Pancreas (tissue), 10 donors: ENCODE results near the gene HSF5. TPM values are rescaled to one million over a fixed set of nuclear protein-coding genes. Genes with fewer than 3 reads are reported as not detected.
A peak's percentile ranks its signal among the peaks of the same experiment; 100 is the strongest.

Experiments
- ATAC-seq, 4 donors: fragments of 200-7000 bp; cut with Tn5 transposase; one replicate each; pipeline versions ENCODE4 v1.8.0 to v1.9.1; 2020; ENCODE audit warnings: mild to moderate bottlenecking in 4 of 4, moderate library complexity in 4 of 4
- DNase-seq, 6 donors: peaks; one replicate each; pipeline ENCODE4 v3.0.0-alpha.2; 2020
- FAIRE-seq: peaks from 2 replicates; lab custom pipeline; 2012; peaks lifted over from hg19 to GRCh38; lab: Jason Lieb, UNC
- H3K27ac ChIP-seq, 4 donors: fragments of 200-600 bp; sonication (generic); 1 replicate in 3 of 4; 2 replicates in 1 of 4; pipeline versions ENCODE4 v1.5.0 to v1.8.0; 2020
- H3K27me3 ChIP-seq, 4 donors: fragments of 200-600 bp; one replicate each; pipeline ENCODE4 v1.8.0; 2021
- H3K36me3 ChIP-seq, 3 donors: fragments of 200-600 bp; sonication (generic) in 1 of 3; one replicate each; pipeline versions ENCODE4 v1.5.0 to v1.8.0; 2020 to 2021
- H3K4me1 ChIP-seq, 3 donors: fragments of 200-600 bp; one replicate each; pipeline ENCODE4 v1.8.0; 2021
- H3K4me3 ChIP-seq, 4 donors: fragments of 200-600 bp; sonication (generic) in 2 of 4; one replicate each; pipeline versions ENCODE4 v1.5.0 to v1.8.0; 2020 to 2021
- H3K9me3 ChIP-seq, 4 donors: fragments of 200-600 bp; one replicate each; pipeline ENCODE4 v1.8.0; 2021
- CTCF ChIP-seq, 4 donors: fragments of 200-600 bp; sonication (generic) in 3 of 4; IDR thresholded peaks; one replicate each; pipeline versions ENCODE4 v1.5.0 to v1.8.0; 2021; ENCODE audit warnings: antibody characterized with exemption in 4 of 4
- WGBS, 2 donors: extraction: QIAGEN DNeasy Blood & Tissue Kit; methylation state at CpG; one replicate each; pipeline ENCODE4 v1.1.7; 2013; 5-methylcytosine and 5-hydroxymethylcytosine counted together
- intact Hi-C, 3 donors: fragments of 100-400 bp; cut with DNase I; formaldehyde crosslinking; loops; one replicate each; pipeline versions ENCODE4 v1.11.1 to v1.14.2; 2022
- polyA plus RNA-seq, 2 donors: library from polyadenylated mRNA; stranded (reverse); fragments of 200-250 nt; gene quantifications; one replicate each; pipeline ENCODE4 v1.2.3, GENCODE V29; 2013
- total RNA-seq, 6 donors: library from RNA; stranded (reverse); fragmentation: NEBNext Ultra II Directional in 4 of 6; extraction: Animal tissue kit (Norgen Biotek cat#: 25700) in 4 of 6; gene quantifications; one replicate each; pipeline versions ENCODE4 v1.2.1 to v1.2.4, GENCODE V29; 2021 to 2023
- donor health status: healthy with polysubstance abuse.
- donor health status: DM: no; HTN: no; CAD: no; lungs with moderate emphysema.
- donor health status: DM: no; HTN: no; CAD: no.
- donor health status: control.
- donor health status: control.
- donor health status: Bipolar disorder and iron deficiency.
- donor health status: DM: yes; HTN: yes; CAD: no.
- donor health status: DM: no; HTN: no; CAD: no.
- donor health status: DM: no; HTN: no; CAD: no.
- donor health status: DM: yes; HTN: yes; CAD: no.

HSF5 gene
- total and polyA plus RNA-seq, 8 donors: 0.04 TPM; not detected in 7

GRCh38 chr17:58517378-58517927 is 29.2 kb upstream of the HSF5 start:
- no peak for TF ChIP-seq CTCF (IDR thresholded peaks at IDR 0.05)
- Histone ChIP-seq H3K4me1 (peaks cover 0 to 16% (median 16%) of the 10 kb centered on the region in 3 donors), H3K4me3 (peak overlapping the region; percentile 47 to 76 (median 62)), H3K27me3 (no peaks in the 10 kb centered on the region), H3K9me3 (no peaks in the 10 kb centered on the region), H3K36me3 (no peaks in the 10 kb centered on the region), H3K27ac (peak overlapping the region; percentile 93 to 100 (median 96))
- intact Hi-C loops: no loop called here
- WGBS, 2 donors: 0% methylated on average over 19 to 27 of the region's 27 CpGs
- FAIRE-seq (no peak), ATAC-seq (peak; percentile 45 to 64 (median 62)), DNase-seq (peak in 1 of 6 donors; percentile 90)

- H3K4me1 ChIP-seq: peaks cover 0 to 16% (median 16%) of the 10 kb centered on the region in 3 donors
- ATAC-seq (no peak), DNase-seq (no peak), FAIRE-seq (no peak)
- H3K27ac ChIP-seq: peak overlapping the region; percentile 93 to 100 (median 96)
- no peaks in the 10 kb centered on the region for H3K27me3 ChIP-seq
- WGBS, 2 donors: 25 to 26% methylated on average over 2 of the region's 2 CpGs
- TF ChIP-seq CTCF (IDR thresholded peaks at IDR 0.05): no peak
- intact Hi-C loops: no loop called here
- peak overlapping the region; percentile 47 to 76 (median 62) for H3K4me3 ChIP-seq
- no peaks in the 10 kb centered on the region for H3K9me3 ChIP-seq
- no peaks in the 10 kb centered on the region for H3K36me3 ChIP-seq
Measured at GRCh38 chr17:58516644-58517377, 28.6 kb upstream of the HSF5 start.

DNA sequence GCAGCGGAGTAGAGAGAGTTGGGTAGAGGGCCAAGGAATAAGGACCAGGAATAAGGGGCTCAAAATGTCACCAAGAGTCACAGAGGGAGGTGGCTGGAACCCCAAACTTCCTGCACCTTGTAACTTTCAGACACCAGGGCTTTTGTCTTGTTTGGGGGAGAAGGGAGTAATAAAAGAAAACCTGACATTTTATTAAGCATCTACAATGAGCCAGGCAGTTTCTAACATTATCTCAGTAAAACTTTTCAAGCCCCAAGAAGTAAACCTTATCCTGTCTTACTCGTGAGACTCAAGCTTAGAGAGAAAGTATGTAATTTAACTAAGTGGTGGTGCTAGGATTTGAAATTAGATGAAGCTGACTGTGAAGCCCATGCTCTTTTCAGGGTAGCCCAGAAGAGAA is 27.1 kb upstream of the HSF5 start:
- no peak overlapping the region for H3K4me3 ChIP-seq
- H3K4me1 ChIP-seq: peaks cover 0 to 16% (median 16%) of the 10 kb centered on the region in 3 donors
- H3K9me3 ChIP-seq: no peaks in the 10 kb centered on the region
- WGBS, 2 donors: 61 to 62% methylated on average over 2 of the region's 2 CpGs
- H3K36me3 ChIP-seq: peaks cover 0 to 14% (median 0%) of the 10 kb centered on the region in 3 donors
- no peak for FAIRE-seq
- intact Hi-C loops: no loop called here
- no peaks in the 10 kb centered on the region for H3K27me3 ChIP-seq
- H3K27ac ChIP-seq: peak overlapping the region in 2 of 4 donors; percentile 51 to 60
- no peak for ATAC-seq
- DNase-seq: no peak
- TF ChIP-seq CTCF (IDR thresholded peaks at IDR 0.05): no peak

GRCh38 chr17:58514770-58515157 is 26.6 kb upstream of the HSF5 start:
- no peak for TF ChIP-seq CTCF (IDR thresholded peaks at IDR 0.05)
- Histone ChIP-seq H3K4me3 (peak overlapping the region in 3 of 4 donors; percentile 66 to 82 (median 71)), H3K27me3 (no peaks in the 10 kb centered on the region), H3K36me3 (peaks cover 0 to 16% (median under 1%) of the 10 kb centered on the region in 3 donors), H3K4me1 (peaks cover 0 to 16% (median 16%) of the 10 kb centered on the region in 3 donors), H3K9me3 (no peaks in the 10 kb centered on the region), H3K27ac (peak overlapping the region; percentile 17 to 60 (median 38))
- ATAC-seq (no peak), FAIRE-seq (no peak), DNase-seq (no peak)
- WGBS, 2 donors: 26 to 39% methylated on average over 9 to 11 of the region's 11 CpGs
- intact Hi-C loops: no loop called here
